ENCODE measurements around the gene CHPT1.

DNA sequence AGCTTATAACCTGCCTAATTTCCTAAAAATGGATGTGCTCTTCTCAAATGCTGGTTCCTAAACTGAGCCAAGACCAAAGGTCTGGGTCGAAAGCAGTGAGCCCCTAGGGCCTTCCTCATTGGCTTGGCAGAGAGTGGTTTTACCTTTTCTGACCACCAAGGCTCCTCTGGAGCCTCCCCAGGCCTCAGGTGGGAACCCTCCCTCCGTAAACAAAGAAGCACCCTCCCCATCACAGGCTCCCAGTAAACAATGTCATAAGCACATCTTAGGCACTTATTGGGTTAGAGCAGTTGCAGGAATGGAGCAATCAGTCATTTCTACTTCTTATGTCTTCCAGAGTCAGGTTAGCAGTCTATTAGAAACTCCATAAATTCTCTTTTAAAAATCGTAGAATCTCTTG is 6.0 kb downstream of the CHPT1 start:
- no peak for TF ChIP-seq CTCF (IDR thresholded peaks at IDR 0.05)
- no peak for TF ChIP-seq EZH2phosphoT487 (IDR thresholded peaks at IDR 0.05)
